ENCODE measurements around the gene PIGN.
A peak's percentile ranks its signal among the peaks of the same experiment; 100 is the strongest.

PIGN gene

GRCh38 chr18:62186774-62187542 lies at the start of gene PIGN, which contains the start of gene RELCH:
PIGN (minus strand) TSS chr18:62187056; CDS start chr18:62161353, 25,703 bp downstream.
RELCH (plus strand) TSS chr18:62187255; CDS start chr18:62187506, 251 bp downstream.
- peak; percentile 71 for FAIRE-seq

- FAIRE-seq = no peak
Measured at GRCh38 chr18:62236252-62236651, 49.4 kb upstream of the PIGN start.

GRCh38 chr18:62226047-62226446 lies 39.2 kb upstream of the PIGN start:
- no peak for FAIRE-seq

- no peak for FAIRE-seq
Measured at GRCh38 chr18:62224229-62224628, 37.4 kb upstream of the PIGN start.

GRCh38 chr18:62214790-62215189 lies 27.9 kb upstream of the PIGN start:
- FAIRE-seq = no peak

- FAIRE-seq = no peak
Measured at GRCh38 chr18:62211325-62211828, 24.5 kb upstream of the PIGN start.

- no peak for FAIRE-seq
Measured at GRCh38 chr18:62210138-62210537, 23.3 kb upstream of the PIGN start.

- no peak for FAIRE-seq
Measured at GRCh38 chr18:62209046-62209445, 22.2 kb upstream of the PIGN start.

- FAIRE-seq = no peak
Measured at GRCh38 chr18:62206593-62206992, 19.7 kb upstream of the PIGN start.

GRCh38 chr18:62205824-62206223 lies 19.0 kb upstream of the PIGN start:
- FAIRE-seq = no peak

GRCh38 chr18:62201870-62202269 lies 15.0 kb upstream of the PIGN start:
- FAIRE-seq = no peak

- FAIRE-seq = no peak
Measured at GRCh38 chr18:62200121-62200914, 13.5 kb upstream of the PIGN start.

GRCh38 chr18:62199629-62200028 lies 12.8 kb upstream of the PIGN start:
- no peak for FAIRE-seq

GRCh38 chr18:62198259-62198658 lies 11.4 kb upstream of the PIGN start:
- no peak for FAIRE-seq

- no peak for FAIRE-seq
Measured at GRCh38 chr18:62196980-62197379, 10.1 kb upstream of the PIGN start.

- no peak for FAIRE-seq
Measured at GRCh38 chr18:62196079-62196478, 9.2 kb upstream of the PIGN start.

GRCh38 chr18:62189208-62189607 lies 2.4 kb upstream of the PIGN start:
- no peak for FAIRE-seq

- no peak for FAIRE-seq
Measured at GRCh38 chr18:62187543-62188510, 971 bp upstream of the PIGN start.

- FAIRE-seq = no peak
Measured at GRCh38 chr18:62186499-62186773, 420 bp downstream of the PIGN start.

- peak; percentile 83 for FAIRE-seq
Measured at GRCh38 chr18:62183578-62184195, 3.2 kb downstream of the PIGN start.

- FAIRE-seq = no peak
Measured at GRCh38 chr18:62182220-62182619, 4.6 kb downstream of the PIGN start.

GRCh38 chr18:62179213-62179612 lies 7.6 kb downstream of the PIGN start:
- FAIRE-seq = no peak
